MG63 (cell line): ENCODE results near the gene PLIN1. TPM values are rescaled to one million over a fixed set of nuclear protein-coding genes. Genes with fewer than 3 reads are reported as not detected.

Source experiments
- DNase-seq: peaks from one replicate; pipeline ENCODE4 v3.0.0-alpha.2; 2020
- H3K27me3 ChIP-seq: fragments of 250-450 bp; sonication (Bioruptor Pico); 2 replicates; pipeline ENCODE4 v1.5.1; 2020; ENCODE audit warnings: mild to moderate bottlenecking, moderate library complexity
- H3K36me3 ChIP-seq: fragments of 250-450 bp; sonication (Bioruptor Pico); 2 replicates; pipeline ENCODE4 v1.5.1; 2020; ENCODE audit warnings: mild to moderate bottlenecking, moderate library complexity
- H3K4me3 ChIP-seq: fragments of 250-450 bp; sonication (Bioruptor Pico); 2 replicates; pipeline ENCODE4 v1.5.1; 2020; ENCODE audit warnings: mild to moderate bottlenecking, moderate library complexity
- H3K9me3 ChIP-seq: fragments of 250-450 bp; sonication (Bioruptor Pico); 2 replicates; pipeline ENCODE4 v1.5.1; 2020; ENCODE audit warnings: mild to moderate bottlenecking, moderate library complexity
- total RNA-seq: library from RNA; depleted of rRNA; stranded (reverse); fragments of >200 nt; shearing (Covaris generic); gene quantifications from 2 replicates; pipeline ENCODE4 v1.2.3, GENCODE V29; 2014; ENCODE audit warnings: low replicate concordance

Gene PLIN1
- total RNA-seq, 1 experiment from 2014 or later = 0.13 TPM

DNA sequence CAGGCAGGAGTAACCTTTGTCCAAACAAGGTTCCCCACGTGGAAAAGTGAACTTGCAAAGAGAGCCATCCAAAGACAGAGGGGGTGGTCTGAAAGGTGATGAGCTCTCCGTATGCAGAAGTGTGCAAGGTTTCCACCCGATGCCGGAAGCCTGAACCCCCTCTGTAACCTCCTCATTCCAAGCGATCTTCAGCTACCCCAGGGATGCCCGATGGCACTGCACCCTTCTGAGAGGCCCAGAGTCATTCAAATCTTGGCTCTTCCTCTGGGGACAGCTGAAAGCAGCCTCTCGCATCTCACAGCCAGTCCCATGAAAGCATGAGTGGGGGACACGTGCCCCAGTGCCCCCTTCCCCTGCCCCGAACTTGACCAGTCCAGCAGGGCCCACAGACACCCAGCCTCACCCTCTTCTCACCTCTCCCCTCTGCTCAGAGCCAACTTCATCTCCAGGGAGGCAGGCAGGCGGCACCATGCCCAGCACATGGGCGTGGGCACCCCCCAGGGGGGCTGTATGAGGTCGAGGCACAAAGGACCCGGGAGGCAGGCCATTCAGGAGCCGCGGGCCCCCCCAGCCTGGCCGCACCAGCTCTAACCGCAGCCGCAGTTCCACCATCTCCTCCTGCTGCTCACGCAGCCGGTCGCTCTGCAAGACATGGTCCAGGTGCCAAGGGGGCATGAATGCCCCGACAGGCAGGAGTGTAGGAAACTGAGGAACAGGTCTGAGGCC lies 32.6 kb downstream of the PLIN1 start:
- Histone ChIP-seq H3K9me3 (no peaks in the 10 kb centered on the region), H3K27me3 (no peaks in the 10 kb centered on the region), H3K36me3 (peaks cover 90% of the 10 kb centered on the region), H3K4me3 (no peak overlapping the region)
- DNase-seq = no peak

DNA sequence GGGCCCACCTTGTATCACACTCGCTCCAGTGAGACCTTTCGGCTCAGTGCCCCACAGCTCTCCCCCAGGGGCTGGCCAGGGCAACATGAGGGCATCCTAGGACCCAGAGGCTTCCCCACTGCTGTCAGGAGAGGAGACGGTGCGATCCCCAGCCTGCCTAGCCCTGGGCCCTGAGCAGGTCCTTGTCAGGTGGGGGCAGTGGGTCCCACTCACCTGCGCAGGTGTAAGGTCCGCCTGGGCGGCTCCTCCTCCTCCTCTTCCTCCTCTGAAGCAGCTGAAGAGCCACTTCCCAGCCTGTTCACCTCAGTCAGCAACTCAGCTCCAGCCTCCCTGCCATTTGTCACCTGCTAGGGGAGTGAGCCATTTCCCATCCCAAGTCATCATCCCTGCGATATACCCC lies 33.5 kb downstream of the PLIN1 start:
- Histone ChIP-seq H3K27me3 (no peaks in the 10 kb centered on the region), H3K9me3 (no peaks in the 10 kb centered on the region), H3K36me3 (peaks cover 91% of the 10 kb centered on the region), H3K4me3 (no peak overlapping the region)
- DNase-seq = no peak

DNA sequence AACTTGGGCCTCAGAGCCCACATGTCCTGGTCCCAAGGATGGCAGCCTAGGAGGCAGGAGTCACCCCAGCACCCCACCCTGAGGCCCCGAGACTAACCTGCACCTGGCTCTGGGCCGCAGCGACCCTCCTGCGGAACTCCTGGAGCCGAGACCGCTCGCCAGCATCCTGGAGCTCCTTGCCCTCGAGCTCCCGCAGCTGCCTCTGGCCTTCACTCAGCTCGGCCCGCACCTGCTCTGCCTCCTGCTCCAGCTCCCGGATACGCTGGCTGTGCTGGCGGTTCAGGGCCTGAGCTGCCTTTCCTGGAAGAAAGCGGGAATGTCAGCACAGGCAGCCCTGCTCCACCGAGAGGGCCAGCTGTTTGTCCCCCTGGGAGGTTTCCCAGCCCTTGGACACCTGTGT lies 37.1 kb downstream of the PLIN1 start:
- Histone ChIP-seq H3K9me3 (no peaks in the 10 kb centered on the region), H3K36me3 (peaks cover 83% of the 10 kb centered on the region), H3K27me3 (no peaks in the 10 kb centered on the region), H3K4me3 (no peak overlapping the region)
- DNase-seq = no peak

DNA sequence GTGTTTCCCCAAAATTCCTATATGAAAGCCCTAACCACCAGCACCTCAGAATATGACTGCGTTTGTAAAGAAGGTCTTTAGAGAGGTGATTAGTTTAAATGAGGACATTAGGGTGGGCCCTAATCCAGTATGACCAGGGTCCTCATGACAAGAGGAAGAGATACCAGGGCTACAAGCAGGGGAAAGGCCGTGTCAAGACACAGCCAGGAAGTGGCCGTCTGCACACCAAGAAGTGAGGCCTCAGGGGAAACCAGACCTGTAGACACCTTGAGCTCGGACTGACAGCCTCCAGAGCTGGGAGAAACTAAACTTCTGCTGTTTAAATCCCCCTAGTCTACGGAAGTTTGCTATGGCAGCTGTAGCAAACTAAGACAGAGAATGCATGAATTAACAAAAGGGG lies 38.1 kb downstream of the PLIN1 start:
- Histone ChIP-seq H3K36me3 (peaks cover 72% of the 10 kb centered on the region), H3K27me3 (no peaks in the 10 kb centered on the region), H3K4me3 (no peak overlapping the region), H3K9me3 (no peaks in the 10 kb centered on the region)
- DNase-seq = no peak

DNA sequence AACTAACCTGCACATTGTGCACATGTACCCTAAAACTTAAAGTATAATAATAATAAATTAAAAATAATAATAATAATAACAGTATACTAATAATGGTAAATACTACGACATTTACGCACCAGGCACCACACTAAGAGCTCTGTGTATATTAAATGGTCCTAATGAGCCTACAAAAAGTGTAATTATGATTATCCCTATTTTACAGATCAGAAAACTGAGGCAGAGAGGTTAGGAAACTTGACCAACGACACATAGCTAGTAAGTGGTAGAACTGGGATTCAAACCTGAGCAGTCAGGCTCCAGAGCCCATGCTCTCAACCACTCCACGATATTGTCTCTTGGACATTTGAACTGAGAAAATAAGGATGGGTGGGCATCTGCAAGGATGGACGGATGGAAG lies 38.9 kb downstream of the PLIN1 start:
- Histone ChIP-seq H3K4me3 (no peak overlapping the region), H3K27me3 (no peaks in the 10 kb centered on the region), H3K9me3 (no peaks in the 10 kb centered on the region), H3K36me3 (peaks cover 64% of the 10 kb centered on the region)
- no peak for DNase-seq

DNA sequence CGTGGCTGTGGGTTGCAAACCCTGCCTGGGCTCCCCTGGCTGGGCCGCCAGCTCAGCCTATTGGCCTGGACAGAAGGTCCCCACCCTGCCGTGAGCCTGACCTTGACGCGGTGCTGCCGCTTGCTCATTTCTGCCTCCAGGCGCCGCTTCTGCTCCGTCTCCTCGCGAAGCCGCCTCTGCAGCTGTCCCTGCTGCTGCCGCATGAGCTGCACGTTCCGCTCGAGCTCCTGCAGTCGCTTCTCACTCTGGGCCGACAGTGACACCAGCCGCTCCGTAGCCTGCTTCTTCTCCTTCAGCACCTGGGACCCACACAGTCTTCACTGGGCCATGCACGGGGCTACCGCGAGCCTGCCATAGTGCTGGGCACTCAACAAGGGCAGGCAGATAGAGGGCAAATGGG lies 45.6 kb downstream of the PLIN1 start:
- no peak for DNase-seq
- Histone ChIP-seq H3K27me3 (no peaks in the 10 kb centered on the region), H3K9me3 (no peaks in the 10 kb centered on the region), H3K36me3 (peaks cover 57% of the 10 kb centered on the region), H3K4me3 (no peak overlapping the region)

DNA sequence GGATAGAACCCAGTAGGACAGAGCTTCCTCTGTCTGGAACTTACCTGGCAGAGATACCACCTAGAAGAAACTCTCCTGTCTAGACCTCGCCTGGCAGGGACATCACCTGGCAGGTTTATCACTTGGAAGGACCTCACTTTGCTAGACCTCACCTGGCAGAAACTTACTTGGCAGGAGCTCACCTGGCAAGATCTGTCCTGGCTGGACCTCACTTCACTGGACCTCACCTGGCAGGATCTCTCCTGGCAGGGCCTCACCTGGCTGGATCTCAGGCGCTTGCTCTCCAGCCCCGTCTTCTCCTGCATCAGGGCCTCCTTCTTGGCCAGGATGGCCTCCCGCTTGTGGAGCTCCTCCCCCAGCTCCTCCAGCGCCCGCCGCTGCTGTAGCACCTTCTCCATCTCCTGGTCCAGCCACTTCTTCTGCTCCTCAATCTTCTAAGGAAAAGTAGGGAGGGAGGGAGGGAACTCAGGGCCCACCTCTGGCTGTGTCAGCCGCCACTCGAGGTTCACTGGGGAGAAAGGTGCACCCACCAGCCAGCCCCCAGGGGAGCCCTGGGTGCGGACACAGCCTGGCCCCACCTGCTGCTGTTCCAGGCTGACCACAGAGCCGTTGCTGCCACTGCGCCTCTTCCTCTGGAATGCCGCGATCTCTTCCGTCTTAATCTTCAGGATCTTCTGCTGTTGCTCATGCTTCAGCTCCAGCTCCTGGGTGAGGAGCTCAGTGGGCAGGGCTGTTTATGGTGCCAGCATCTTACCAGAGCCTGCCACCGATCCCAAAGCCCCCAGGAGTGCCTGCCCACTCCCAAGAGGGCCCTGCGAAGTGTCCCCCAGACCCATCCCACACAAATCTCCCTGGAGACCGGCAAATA lies 46.4 kb downstream of the PLIN1 start:
- DNase-seq = no peak
- H3K4me3 ChIP-seq = no peak overlapping the region

DNA sequence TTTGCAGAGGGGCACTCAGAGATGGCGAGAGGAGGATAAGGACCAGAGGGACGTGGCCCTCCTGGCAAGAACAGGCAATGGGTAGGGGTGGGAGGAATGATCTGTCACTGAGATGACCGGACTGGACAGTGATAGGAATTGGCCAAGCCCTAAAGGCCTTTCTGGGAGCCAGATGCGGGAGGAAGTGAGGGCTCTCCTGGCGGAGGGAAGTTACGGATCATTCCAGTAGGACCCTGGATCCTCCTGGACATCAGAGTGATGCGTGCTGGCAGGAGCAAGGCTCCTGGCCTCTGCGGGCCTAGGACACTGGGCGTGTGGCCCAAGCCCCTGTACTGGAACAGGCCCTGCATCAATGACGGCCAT lies 47.3 kb downstream of the PLIN1 start:
- Histone ChIP-seq H3K27me3 (no peaks in the 10 kb centered on the region), H3K9me3 (no peaks in the 10 kb centered on the region), H3K4me3 (no peak overlapping the region), H3K36me3 (peaks cover 69% of the 10 kb centered on the region)
- no peak for DNase-seq

More for the DNA sequence above, 46.4 kb downstream of the PLIN1 start:
- Histone ChIP-seq H3K9me3 (no peaks in the 10 kb centered on the region), H3K27me3 (no peaks in the 10 kb centered on the region), H3K36me3 (peaks cover 62% of the 10 kb centered on the region)

DNA sequence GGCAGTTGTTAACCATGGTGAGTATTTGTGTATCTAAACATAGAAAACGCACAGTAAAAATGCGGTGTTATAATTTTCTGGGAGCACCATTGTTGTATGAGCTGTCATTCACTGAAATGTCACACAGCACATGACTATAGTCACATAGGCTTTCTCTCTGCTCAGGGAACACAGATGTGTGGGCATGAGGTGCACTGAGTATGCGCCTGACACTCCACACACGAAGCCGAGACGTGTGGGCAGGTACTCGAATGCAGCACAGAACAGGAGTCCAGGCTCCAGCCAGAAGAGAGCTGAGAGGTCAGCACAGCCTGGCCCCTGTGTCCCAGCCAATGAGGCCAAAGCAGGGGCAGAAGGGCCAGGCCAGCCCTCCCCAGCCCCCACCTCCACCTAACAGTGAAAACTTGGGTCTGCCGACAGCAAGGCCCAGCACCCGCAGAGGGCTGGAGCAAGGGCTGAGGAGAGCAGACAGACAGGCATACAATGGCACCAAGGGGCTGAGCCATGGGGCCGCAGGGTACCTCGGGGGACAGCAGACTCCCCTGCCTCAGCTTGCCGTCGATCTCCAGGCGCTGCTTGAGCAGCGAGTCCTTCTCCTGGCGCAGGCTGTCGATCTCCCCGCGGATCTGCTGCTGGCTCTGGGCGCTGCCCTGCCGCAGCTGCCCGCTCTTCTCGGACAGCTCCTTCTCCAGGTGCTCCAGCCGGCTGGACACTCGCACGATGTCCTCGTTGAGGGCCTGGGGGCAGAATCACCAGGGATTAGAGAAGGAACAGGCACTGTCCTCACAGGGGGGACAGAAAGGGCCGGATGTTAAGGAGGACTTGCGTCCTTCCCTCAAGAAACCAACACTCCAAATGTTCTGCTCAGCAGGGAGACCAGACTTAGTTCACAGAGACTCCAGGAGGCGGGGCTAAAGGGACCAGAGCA lies 47.9 kb downstream of the PLIN1 start:
- no peaks in the 10 kb centered on the region for H3K9me3 ChIP-seq
- H3K36me3 ChIP-seq = peaks cover 75% of the 10 kb centered on the region
- DNase-seq = no peak
- no peaks in the 10 kb centered on the region for H3K27me3 ChIP-seq
- no peak overlapping the region for H3K4me3 ChIP-seq

DNA sequence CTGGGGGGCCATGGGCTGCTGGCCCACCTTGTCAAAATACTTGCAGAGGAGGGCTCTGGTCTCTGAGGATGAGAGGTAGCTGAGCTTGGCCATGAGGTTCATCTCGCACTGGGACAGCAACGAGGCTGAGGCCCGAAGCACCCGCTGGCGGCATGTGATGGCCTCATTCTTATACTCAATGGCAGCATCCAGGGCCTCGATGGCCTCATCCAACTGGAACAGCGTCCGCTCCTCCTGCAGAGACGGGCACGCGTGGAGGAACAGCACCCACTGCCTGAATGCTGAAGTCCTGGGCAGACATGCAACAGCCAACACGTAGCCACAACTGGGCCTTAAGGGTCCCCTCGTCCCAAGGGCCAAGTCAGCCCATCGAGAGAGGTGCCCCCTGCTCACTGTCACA lies 48.9 kb downstream of the PLIN1 start:
- peaks cover 85% of the 10 kb centered on the region for H3K36me3 ChIP-seq
- DNase-seq = no peak
- no peaks in the 10 kb centered on the region for H3K9me3 ChIP-seq
- H3K4me3 ChIP-seq = no peak overlapping the region
- no peaks in the 10 kb centered on the region for H3K27me3 ChIP-seq

DNA sequence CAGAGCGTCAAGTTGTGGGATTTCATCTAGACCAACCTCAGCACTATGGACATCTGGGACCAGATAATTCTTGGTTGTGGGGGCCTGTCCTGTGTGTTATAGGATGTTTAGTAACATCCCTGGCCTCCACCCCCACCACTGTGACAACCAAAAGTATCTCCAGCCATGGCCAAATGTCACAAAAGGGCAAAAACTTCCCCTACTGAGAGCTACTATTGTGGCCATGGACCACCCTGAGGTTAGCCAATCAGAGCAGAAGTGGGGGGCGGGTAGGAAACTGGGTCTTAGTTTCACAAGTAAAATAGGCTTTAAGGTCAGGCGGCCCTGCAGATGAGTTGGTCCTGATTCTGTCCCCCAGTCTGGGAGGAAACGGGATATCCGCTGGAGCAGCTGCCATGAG lies 49.3 kb downstream of the PLIN1 start:
- DNase-seq = no peak
- Histone ChIP-seq H3K9me3 (no peaks in the 10 kb centered on the region), H3K4me3 (no peak overlapping the region), H3K36me3 (peaks cover 89% of the 10 kb centered on the region), H3K27me3 (no peaks in the 10 kb centered on the region)

DNA sequence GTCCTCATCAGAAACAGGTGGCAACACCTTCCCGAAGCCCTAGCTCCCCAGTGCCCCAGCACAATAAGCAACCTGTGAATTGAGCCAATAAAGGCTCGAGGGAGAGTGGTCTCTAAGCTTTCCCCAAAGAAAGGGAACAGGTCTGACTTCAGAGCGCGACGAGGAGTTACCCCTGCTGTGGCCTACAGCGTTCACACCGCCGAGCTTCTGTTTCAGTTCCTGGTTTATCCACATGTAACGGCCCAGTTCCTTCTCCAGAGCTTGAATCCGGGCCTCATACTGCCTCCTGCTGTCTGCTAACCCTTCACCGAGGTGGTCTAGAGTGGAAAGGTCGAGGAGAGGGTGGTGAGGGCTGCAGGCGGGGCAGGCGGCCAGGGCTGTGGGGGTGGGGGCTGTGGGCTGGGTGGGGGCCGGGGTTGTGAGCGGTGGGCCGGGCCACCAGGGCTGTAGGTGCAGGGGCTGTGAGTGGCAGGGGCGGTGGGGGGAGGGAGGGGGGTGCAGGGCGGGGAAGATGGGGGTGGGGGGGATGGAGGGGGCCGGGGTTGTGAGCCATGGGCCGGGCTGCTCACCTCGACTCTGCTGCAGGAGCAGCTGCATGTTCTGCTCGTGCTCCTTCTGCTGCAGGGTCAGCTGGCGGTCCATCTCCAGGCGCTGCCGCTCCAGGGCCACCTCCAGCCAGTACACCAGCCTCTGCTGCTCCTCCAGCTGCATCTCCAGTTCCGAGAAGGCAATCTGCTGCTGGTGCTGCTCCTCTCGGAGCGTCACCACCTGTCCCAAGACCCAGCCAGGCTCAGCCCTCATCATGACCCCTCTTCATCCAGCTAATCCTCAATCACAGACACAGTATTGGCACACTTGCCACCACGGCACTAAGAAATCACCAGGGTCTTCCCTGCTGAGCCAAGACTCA lies 50.1 kb downstream of the PLIN1 start:
- Histone ChIP-seq H3K27me3 (no peaks in the 10 kb centered on the region), H3K9me3 (no peaks in the 10 kb centered on the region), H3K4me3 (no peak overlapping the region), H3K36me3 (peaks cover 95% of the 10 kb centered on the region)
- DNase-seq = no peak

DNA sequence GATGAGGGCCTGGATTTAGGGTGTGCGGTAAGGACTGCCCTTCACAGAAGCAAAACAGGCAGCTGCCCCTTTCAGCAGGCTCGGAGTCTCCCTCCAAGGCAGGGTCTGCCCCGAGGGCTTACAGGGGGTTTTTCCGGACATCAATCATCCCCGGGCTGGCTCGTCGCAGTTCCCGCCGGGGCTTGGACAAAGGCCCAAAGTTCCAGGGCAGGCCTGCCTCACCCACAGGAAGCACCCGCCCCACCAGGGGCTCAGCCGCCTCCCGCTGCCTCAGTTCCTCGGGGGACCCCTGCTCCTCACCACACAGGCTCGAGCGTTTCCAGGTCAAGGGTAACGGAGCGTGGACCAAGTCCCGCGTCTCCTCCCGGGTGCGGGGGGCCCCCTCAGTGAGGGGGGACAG lies 50.9 kb downstream of the PLIN1 start:
- H3K4me3 ChIP-seq = no peak overlapping the region
- DNase-seq = no peak
- H3K36me3 ChIP-seq = peaks cover 95% of the 10 kb centered on the region
- no peaks in the 10 kb centered on the region for H3K9me3 ChIP-seq
- H3K27me3 ChIP-seq = no peaks in the 10 kb centered on the region

DNA sequence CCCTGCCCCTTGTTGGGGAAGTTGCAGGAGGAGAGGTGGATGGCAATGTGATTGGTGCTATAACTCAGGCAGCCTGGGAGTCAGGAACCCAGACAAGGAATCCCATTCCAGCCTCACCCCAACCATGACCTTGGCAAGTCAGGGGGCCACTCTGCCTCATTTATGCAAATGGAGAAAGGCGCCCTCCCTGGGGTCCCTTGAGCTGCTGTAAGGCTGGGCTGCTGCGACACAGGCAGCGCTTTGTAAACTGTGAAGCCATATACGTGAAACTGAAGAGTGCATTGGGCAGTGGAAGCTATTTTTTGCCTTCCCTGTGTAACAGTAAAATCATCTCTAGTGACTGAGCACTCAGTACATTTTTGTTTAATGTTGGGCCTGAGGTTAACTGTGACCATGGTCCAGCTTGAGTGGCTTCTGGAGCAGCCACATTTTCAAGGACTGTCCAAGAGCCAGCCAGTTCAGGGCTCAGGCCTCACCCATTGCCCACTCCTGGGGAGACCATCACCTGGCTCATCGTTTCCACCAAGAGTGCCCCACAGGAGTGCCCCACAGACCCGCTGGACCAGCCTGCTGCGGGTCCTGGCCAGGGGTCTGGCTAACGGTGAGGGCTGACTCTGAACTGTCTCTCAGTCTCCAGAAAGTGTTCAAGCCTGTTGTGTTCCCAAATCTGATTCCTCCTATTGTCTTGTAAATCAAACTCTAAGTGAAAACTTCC lies 51.8 kb downstream of the PLIN1 start:
- DNase-seq = no peak

DNA sequence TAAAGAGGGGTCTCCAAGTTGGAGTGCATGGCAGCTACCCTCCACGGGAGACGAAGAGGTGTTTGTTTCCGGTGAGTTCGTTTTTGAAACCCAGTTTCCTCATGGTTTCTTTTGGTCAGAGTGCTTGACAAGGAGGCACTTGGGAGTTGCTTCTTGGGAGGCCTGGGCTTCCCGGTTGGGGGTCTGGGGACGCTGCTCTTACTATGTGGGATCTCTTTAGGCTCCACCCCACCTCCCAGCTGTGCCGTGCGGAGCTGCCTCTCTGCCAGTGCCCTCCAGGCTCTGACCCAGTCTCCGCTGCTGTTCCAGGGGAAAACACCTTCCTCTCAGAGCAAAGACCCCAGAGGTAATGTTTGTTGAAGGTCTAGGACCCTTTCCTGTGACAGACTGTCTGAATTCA lies 53.5 kb downstream of the PLIN1 start:
- H3K36me3 ChIP-seq = peaks cover 95% of the 10 kb centered on the region
- DNase-seq = no peak

More for the DNA sequence above, 51.8 kb downstream of the PLIN1 start:
- Histone ChIP-seq H3K36me3 (peaks cover 96% of the 10 kb centered on the region), H3K4me3 (no peak overlapping the region), H3K9me3 (no peaks in the 10 kb centered on the region), H3K27me3 (no peaks in the 10 kb centered on the region)

More for the DNA sequence above, 53.5 kb downstream of the PLIN1 start:
- Histone ChIP-seq H3K4me3 (no peak overlapping the region), H3K9me3 (no peaks in the 10 kb centered on the region), H3K27me3 (no peaks in the 10 kb centered on the region)
